Measurements from ENCODE around the gene BTN3A1.

GRCh38 chr6:26389349-26389894 is 12.7 kb upstream of the BTN3A1 start:
- TF ChIP-seq CTCF (IDR thresholded peaks at IDR 0.05) (no peak), EZH2phosphoT487 (IDR thresholded peaks at IDR 0.05) (no peak), EZH2 (IDR thresholded peaks at IDR 0.05) (no peak)
